OCI-LY3 (cell line): ENCODE measurements around the gene RSPH3.

Source experiments
- CTCF ChIP-seq: fragments of 200-600, 300-600 bp; sonication (generic); IDR thresholded peaks from 2 replicates; pipeline ENCODE4 v1.5.1; 2014; ENCODE audit warnings: antibody characterized with exemption, low read length, low read depth
- EZH2phosphoT487 ChIP-seq: fragments of 200-600 bp; shearing (Covaris generic); IDR thresholded peaks from 2 replicates; pipeline ENCODE4 v1.6.1; 2018; ENCODE audit warnings: antibody characterized with exemption, mixed run types, low read depth

- TF ChIP-seq CTCF (no peak), EZH2phosphoT487 (no peak)
Measured at GRCh38 chr6:158938220-158938619, 61.8 kb downstream of the RSPH3 start.
